IMR-90 (cell line): Measurements from ENCODE around the gene WSB1. TPM values are rescaled to one million over a fixed set of nuclear protein-coding genes. Genes with fewer than 3 reads are reported as not detected.

ENCODE experiments used
- ATAC-seq: fragments of 200-7000 bp; cut with Tn5 transposase; 2 replicates; pipeline ENCODE4 v1.9.1; 2020; ENCODE audit warnings: low read depth, mild to moderate bottlenecking, moderate library complexity
- BruUV-seq: library from RNA; stranded (reverse); fragments of 400-500 nt; replicated peaks from 2 replicates; lab custom pipeline; 2021; lab: Mats Ljungman, UMichigan
- CTCF ChIA-PET: fragments of 300-600 bp; formaldehyde crosslinking; extraction: SDS; loops from one replicate; lab custom pipeline; 2021; ENCODE audit warnings: antibody characterized with exemption; lab: Yijun Ruan, JAX
- POLR2A ChIA-PET: fragments of 300-600 bp; sonication (Branson Sonifier 250); formaldehyde crosslinking; loops from one replicate; lab custom pipeline; 2022; ENCODE audit warnings: antibody characterized with exemption; ENCODE audit not compliant: unreplicated experiment; lab: Charles Lee
- DNase-seq: peaks from one replicate; pipeline ENCODE4 v3.0.0; 2013
- H2AFZ ChIP-seq: replicated peaks from 2 replicates; pipeline ENCODE3; 2013; ENCODE audit warnings: low read length, mild to moderate bottlenecking; ENCODE audit not compliant: poor library complexity
- H2AK5ac ChIP-seq: 2 replicates; pipeline ENCODE4 v1.6.1; 2013; ENCODE audit warnings: low read depth, low read length, inconsistent platforms
- H2AK9ac ChIP-seq: replicated peaks from 2 replicates; pipeline ENCODE3; 2013; ENCODE audit warnings: mild to moderate bottlenecking, low read depth, low read length, moderate library complexity; ENCODE audit not compliant: poor library complexity
- H2BK120ac ChIP-seq: 2 replicates; pipeline ENCODE4 v1.6.1; 2013; ENCODE audit warnings: low read depth, low read length, inconsistent platforms
- H2BK15ac ChIP-seq: 3 replicates; pipeline ENCODE4 v1.6.1; 2013; ENCODE audit warnings: low read depth, low read length, inconsistent platforms
- H2BK20ac ChIP-seq: 2 replicates; pipeline ENCODE4 v1.6.1; 2013; ENCODE audit warnings: low read depth, mild to moderate bottlenecking, inconsistent platforms, low read length, moderate library complexity
- H2BK5ac ChIP-seq: 2 replicates; pipeline ENCODE4 v1.6.1; 2013; ENCODE audit warnings: mild to moderate bottlenecking, low read depth, low read length, inconsistent platforms; ENCODE audit not compliant: poor library complexity, severe bottlenecking
- H3K14ac ChIP-seq: replicated peaks from 2 replicates; pipeline ENCODE4 v1.6.1; 2013; ENCODE audit warnings: low read depth, low read length, inconsistent platforms
- H3K18ac ChIP-seq: 2 replicates; pipeline ENCODE4 v1.6.1; 2013; ENCODE audit warnings: low read depth, low read length, control low read depth
- H3K23ac ChIP-seq: 2 replicates; pipeline ENCODE4 v1.6.1; 2013; ENCODE audit warnings: low read depth, low read length, inconsistent platforms
- H3K27ac ChIP-seq: 2 replicates; pipeline ENCODE4 v1.5.1; 2013; ENCODE audit warnings: mild to moderate bottlenecking, control low read depth, low read length; ENCODE audit not compliant: insufficient read depth
- H3K27me3 ChIP-seq: 2 replicates; pipeline ENCODE4 v1.6.1; 2013; ENCODE audit warnings: low read length; ENCODE audit not compliant: control insufficient read depth, insufficient read depth
- H3K36me3 ChIP-seq: 2 replicates; pipeline ENCODE4 v1.6.1; 2013; ENCODE audit warnings: low read length, mixed read lengths; ENCODE audit not compliant: control insufficient read depth, insufficient read depth
- H3K4ac ChIP-seq: 2 replicates; pipeline ENCODE4 v1.6.1; 2013; ENCODE audit warnings: low read depth, low read length, inconsistent platforms
- H3K4me1 ChIP-seq: 2 replicates; pipeline ENCODE4 v1.6.1; 2013; ENCODE audit warnings: low read length, mixed read lengths; ENCODE audit not compliant: control insufficient read depth, insufficient read depth
- H3K4me2 ChIP-seq: 2 replicates; pipeline ENCODE4 v1.6.1; 2013; ENCODE audit warnings: low read depth, mild to moderate bottlenecking, control low read depth, low read length, moderate library complexity
- H3K4me3 ChIP-seq: 2 replicates; pipeline ENCODE4 v1.5.1; 2013; ENCODE audit warnings: low read depth, mild to moderate bottlenecking, control low read depth, low read length, moderate library complexity; ENCODE audit not compliant: insufficient read depth
- H3K56ac ChIP-seq: 2 replicates; pipeline ENCODE4 v1.6.1; 2013; ENCODE audit warnings: low read length, inconsistent platforms; ENCODE audit not compliant: insufficient read depth; ENCODE audit errors: extremely low read depth
- H3K79me1 ChIP-seq, 2 experiments: 2 replicates each; pipeline ENCODE4 v1.6.1; 2013; ENCODE audit warnings: low read length in 2 of 2, inconsistent platforms in 1 of 2, low read depth in 1 of 2
- H3K9ac ChIP-seq: 2 replicates; pipeline ENCODE4 v1.6.1; 2013; ENCODE audit warnings: low read depth, low read length, control low read depth
- H3K9me1 ChIP-seq: 2 replicates; pipeline ENCODE4 v1.6.1; 2013; ENCODE audit warnings: low read length, inconsistent platforms; ENCODE audit not compliant: insufficient read depth
- H3K9me3 ChIP-seq: 2 replicates; pipeline ENCODE4 v1.6.1; 2013; ENCODE audit warnings: low read length; ENCODE audit not compliant: control insufficient read depth, insufficient read depth
- H4K20me1 ChIP-seq: 2 replicates; pipeline ENCODE4 v1.6.1; 2013; ENCODE audit warnings: low read length, inconsistent platforms; ENCODE audit not compliant: insufficient read depth
- H4K5ac ChIP-seq: 2 replicates; pipeline ENCODE4 v1.6.1; 2013; ENCODE audit warnings: mild to moderate bottlenecking, low read depth, low read length, control low read depth
- H4K8ac ChIP-seq, 2 experiments: 2 replicates each; pipeline ENCODE4 v1.6.1; 2013; ENCODE audit warnings: low read depth in 2 of 2, low read length in 2 of 2, control low read depth in 1 of 2, inconsistent platforms in 1 of 2
- H4K91ac ChIP-seq: 2 replicates; pipeline ENCODE4 v1.6.1; 2013; ENCODE audit warnings: low read depth, low read length, inconsistent platforms; ENCODE audit not compliant: insufficient read depth
- CEBPB ChIP-seq: IDR thresholded peaks from 2 replicates; pipeline ENCODE4 v1.6.1; 2012; ENCODE audit warnings: low read depth, low read length, improper control_type of control experiment
- FOS ChIP-seq: fragments of 150-350 bp; IDR thresholded peaks from 2 replicates; pipeline ENCODE4 v1.6.1; 2016; ENCODE audit warnings: low read depth, low read length
- POLR2A ChIP-seq: IDR thresholded peaks from 2 replicates; pipeline ENCODE4 v1.6.1; 2012; ENCODE audit warnings: mild to moderate bottlenecking, low read depth, low read length
- RCOR1 ChIP-seq: IDR thresholded peaks from 2 replicates; pipeline ENCODE4 v1.6.1; 2012; ENCODE audit warnings: mild to moderate bottlenecking, low read length, improper control_type of control experiment; ENCODE audit not compliant: insufficient replicate concordance
- RFX5 ChIP-seq: IDR thresholded peaks from 2 replicates; pipeline ENCODE4 v1.8.0; 2012; ENCODE audit warnings: low read depth, mild to moderate bottlenecking, low read length, moderate library complexity
- SMC3 ChIP-seq: fragments of 150-350 bp; IDR thresholded peaks from 2 replicates; pipeline ENCODE4 v1.6.1; 2016; ENCODE audit warnings: low read depth, mild to moderate bottlenecking, antibody characterized with exemption, low read length, moderate library complexity
- WGBS, 2 experiments: methylation state at CpG; one replicate each; pipeline versions ENCODE4 v1.1.5 to v1.1.7; 2013; ENCODE audit warnings: missing lambda C conversion rate in 2 of 2; ENCODE audit not compliant: insufficient read length in 1 of 2; ENCODE audit errors: extremely low coverage in 2 of 2; 5-methylcytosine and 5-hydroxymethylcytosine counted together
- dilution Hi-C: fragments of 300-500 bp; cut with HindIII; formaldehyde crosslinking; loops from one replicate; pipeline ENCODE4 v1.14.3; 2018; ENCODE audit warnings: low sequenced_read_pairs; ENCODE audit not compliant: unreplicated experiment
- in situ Hi-C: fragments of 300-500 bp; cut with MboI; formaldehyde crosslinking; loops from 3 replicates; pipeline ENCODE4 v1.14.3; 2019; ENCODE audit warnings: low sequenced_read_pairs, inconsistent platforms, mixed read lengths
- intact Hi-C: fragments of 100-400 bp; cut with micrococcal nuclease; formaldehyde crosslinking; loops from 2 replicates; pipeline ENCODE4 v1.10.0; 2022
- polyA plus RNA-seq, 3 experiments: library from polyadenylated mRNA; depleted of rRNA; stranded (reverse); fragments of >200 nt; gene quantifications; 2 replicates each; pipeline ENCODE4 v1.2.3, GENCODE V29; 2012; ENCODE audit warnings: low replicate concordance in 1 of 3
- total RNA-seq: library from RNA; depleted of rRNA; stranded (reverse); fragments of >200 nt; gene quantifications from 2 replicates; pipeline ENCODE4 v1.2.3, GENCODE V29; 2012

Gene WSB1
- total and polyA plus RNA-seq, 2 of the 4 experiments (the other 2 are of a cell fraction) = 140 to 266 TPM

GRCh38 chr17:27256225-27257030 is 37.5 kb upstream of the WSB1 start:
- in situ Hi-C loops (no loop called here), intact Hi-C loops (no loop called here), dilution Hi-C loops (no loop called here)
- peak; percentile 85 for ATAC-seq
- H3K56ac ChIP-seq = no peak overlapping the region
- no peak overlapping the region for H3K4me3 ChIP-seq
- BruUV-seq = no TSS peak
- peak overlapping the region; percentile 1; the same call in 1 of the 2 replicates for H3K14ac ChIP-seq
- POLR2A ChIA-PET = no interaction called here
- CTCF ChIA-PET = no interaction called here
- no peaks in the 10 kb centered on the region for H4K20me1 ChIP-seq
- peak; percentile 86 for DNase-seq
- H4K5ac ChIP-seq = no peak overlapping the region; the same call in 1 of the 2 replicates
- H3K18ac ChIP-seq = peak overlapping the region; percentile 59; the same call in 1 of the 2 replicates
- H2AFZ ChIP-seq = no peak overlapping the region
- no peak overlapping the region; the same call in 1 of the 2 replicates for H3K4me2 ChIP-seq
- H2BK120ac ChIP-seq = no peak overlapping the region
- H3K27ac ChIP-seq = peak overlapping the region; percentile 82; the same call in 1 of the 2 replicates
- H3K27me3 ChIP-seq = no peaks in the 10 kb centered on the region
- H2BK20ac ChIP-seq = no peak overlapping the region
- TF ChIP-seq FOS = no peak
- TF ChIP-seq RFX5 = no peak
- TF ChIP-seq RCOR1 = no peak
- TF ChIP-seq CEBPB = peak; percentile 74
- TF ChIP-seq POLR2A = no peak
- no peak for TF ChIP-seq SMC3
- no peaks in the 10 kb centered on the region for H3K79me1 ChIP-seq
- H3K36me3 ChIP-seq = no peaks in the 10 kb centered on the region
- H4K8ac ChIP-seq = peak overlapping the region in 1 of 2 experiments; percentile 34; a peak in 1 of 4 replicates
- H3K4ac ChIP-seq = peak overlapping the region; percentile 0; the same call in 1 of the 2 replicates
- H3K9ac ChIP-seq = no peak overlapping the region
- no peak overlapping the region for H2BK5ac ChIP-seq
- no peak overlapping the region; the same call in 2 of the 3 replicates for H2BK15ac ChIP-seq
- no peaks in the 10 kb centered on the region for H3K9me1 ChIP-seq
- H2AK9ac ChIP-seq = no peak overlapping the region
- whole genome bisulfite sequencing, 2 experiments = no CpG with 5 or more reads among the region's 5 CpGs
- H2AK5ac ChIP-seq = no peak overlapping the region
- H4K91ac ChIP-seq = no peak overlapping the region
- H3K4me1 ChIP-seq = peaks cover 6% of the 10 kb centered on the region; the same call in 1 of the 2 replicates
- no peaks in the 10 kb centered on the region for H3K9me3 ChIP-seq
- no peak overlapping the region for H3K23ac ChIP-seq
